H9 (cell line): Measurements from ENCODE around the gene VSIG8. TPM values are rescaled to one million over a fixed set of nuclear protein-coding genes. Genes with fewer than 3 reads are reported as not detected.

Experiments used
- DNase-seq: peaks from one replicate; pipeline ENCODE4 v3.0.0-alpha.2; 2017
- H2AFZ ChIP-seq: one replicate; pipeline ENCODE4 v1.6.1; 2013; ENCODE audit warnings: mild to moderate bottlenecking, low read length, control low read depth, moderate library complexity
- H2AK5ac ChIP-seq: 2 replicates; pipeline ENCODE4 v1.6.1; 2013; ENCODE audit warnings: low read length, control low read depth, mixed read lengths; ENCODE audit not compliant: insufficient read length
- H2BK120ac ChIP-seq: one replicate; pipeline ENCODE4 v1.6.1; 2013; ENCODE audit warnings: low read depth, mild to moderate bottlenecking, low read length, control low read depth, inconsistent platforms; ENCODE audit not compliant: poor library complexity, severe bottlenecking
- H2BK12ac ChIP-seq: 2 replicates; pipeline ENCODE4 v1.6.1; 2013; ENCODE audit warnings: low read length, control low read depth, mixed read lengths, low read depth; ENCODE audit not compliant: insufficient read length
- H2BK15ac ChIP-seq: 2 replicates; pipeline ENCODE4 v1.6.1; 2013; ENCODE audit warnings: low read depth, low read length, control low read depth
- H2BK20ac ChIP-seq: one replicate; pipeline ENCODE4 v1.6.1; 2013; ENCODE audit warnings: low read depth, mild to moderate bottlenecking, low read length, control low read depth, inconsistent platforms; ENCODE audit not compliant: poor library complexity, severe bottlenecking
- H2BK5ac ChIP-seq: 2 replicates; pipeline ENCODE4 v1.6.1; 2013; ENCODE audit warnings: low read length, control low read depth, mixed read lengths; ENCODE audit not compliant: insufficient read length
- H3K14ac ChIP-seq: 2 replicates; pipeline ENCODE4 v1.6.1; 2013; ENCODE audit warnings: low read length, control low read depth; ENCODE audit not compliant: insufficient read depth
- H3K18ac ChIP-seq: 2 replicates; pipeline ENCODE4 v1.6.1; 2013; ENCODE audit warnings: low read depth, mild to moderate bottlenecking, mixed read lengths, low read length, control low read depth; ENCODE audit not compliant: insufficient read length
- H3K23ac ChIP-seq: 2 replicates; pipeline ENCODE4 v1.6.1; 2013; ENCODE audit warnings: low read length, control low read depth, mixed read lengths, low read depth; ENCODE audit not compliant: insufficient read length
- H3K23me2 ChIP-seq: 2 replicates; pipeline ENCODE4 v1.6.1; 2013; ENCODE audit warnings: low read depth, mild to moderate bottlenecking, mixed read lengths, low read length, control low read depth; ENCODE audit not compliant: insufficient read length, poor library complexity, severe bottlenecking
- H3K27ac ChIP-seq: 2 replicates; pipeline ENCODE4 v1.5.1; 2013; ENCODE audit warnings: low read length, control low read depth, mixed read lengths, low read depth; ENCODE audit not compliant: insufficient read length
- H3K27me3 ChIP-seq: 2 replicates; pipeline ENCODE4 v1.6.1; 2013; ENCODE audit warnings: low read length, control low read depth, inconsistent platforms; ENCODE audit not compliant: insufficient read depth
- H3K4ac ChIP-seq: 2 replicates; pipeline ENCODE4 v1.6.1; 2013; ENCODE audit warnings: low read depth, mild to moderate bottlenecking, control low read depth, inconsistent platforms, low read length, moderate library complexity
- H3K4me1 ChIP-seq: 2 replicates; pipeline ENCODE4 v1.6.1; 2013; ENCODE audit warnings: low read length, control low read depth, inconsistent platforms; ENCODE audit not compliant: insufficient read depth
- H3K4me2 ChIP-seq: 2 replicates; pipeline ENCODE4 v1.6.1; 2013; ENCODE audit warnings: low read length, control low read depth, mixed read lengths; ENCODE audit not compliant: insufficient read length, insufficient read depth
- H3K56ac ChIP-seq: 2 replicates; pipeline ENCODE4 v1.6.1; 2013; ENCODE audit warnings: low read depth, mild to moderate bottlenecking, mixed read lengths, low read length, control low read depth; ENCODE audit not compliant: insufficient read length
- H3K79me1 ChIP-seq: 2 replicates; pipeline ENCODE4 v1.6.1; 2013; ENCODE audit warnings: low read depth, mild to moderate bottlenecking, moderate library complexity, low read length, control low read depth, inconsistent platforms; ENCODE audit not compliant: insufficient read depth, poor library complexity, severe bottlenecking
- H3K79me2 ChIP-seq: 2 replicates; pipeline ENCODE4 v1.6.1; 2013; ENCODE audit warnings: low read length, control low read depth, inconsistent platforms; ENCODE audit not compliant: insufficient read depth
- H3K9ac ChIP-seq: 2 replicates; pipeline ENCODE4 v1.6.1; 2013; ENCODE audit warnings: low read length, control low read depth, mixed read lengths; ENCODE audit not compliant: insufficient read length; ENCODE audit errors: extremely low read depth
- H3K9me3 ChIP-seq: one replicate; pipeline ENCODE4 v1.6.1; 2013; ENCODE audit warnings: low read depth, low read length, inconsistent platforms; ENCODE audit not compliant: control insufficient read depth
- H3T11ph ChIP-seq: one replicate; pipeline ENCODE4 v1.6.1; 2013; ENCODE audit warnings: mild to moderate bottlenecking, low read length, control low read depth, inconsistent platforms
- H4K20me1 ChIP-seq: one replicate; pipeline ENCODE4 v1.6.1; 2013; ENCODE audit not compliant: control insufficient read depth, insufficient read length, insufficient read depth
- H4K5ac ChIP-seq: 2 replicates; pipeline ENCODE4 v1.6.1; 2013; ENCODE audit warnings: low read depth, mild to moderate bottlenecking, mixed read lengths, low read length, control low read depth; ENCODE audit not compliant: insufficient read length
- H4K8ac ChIP-seq: replicated peaks from 2 replicates; pipeline ENCODE4 v1.6.1; 2013; ENCODE audit warnings: low read length, control low read depth, mixed read lengths, low read depth; ENCODE audit not compliant: insufficient read length
- H4K91ac ChIP-seq: 2 replicates; pipeline ENCODE4 v1.6.1; 2013; ENCODE audit warnings: low read depth, mild to moderate bottlenecking, moderate library complexity, mixed read lengths, low read length, control low read depth; ENCODE audit not compliant: insufficient read length
- H3K27ac Mint-ChIP-seq, 3 experiments: 2 replicates in 2 of 3; 3 replicates in 1 of 3; pipeline ENCODE4 v1.8.0; 2020 to 2021; ENCODE audit warnings: mixed read lengths in 3 of 3, mild to moderate bottlenecking in 1 of 3, moderate library complexity in 1 of 3
- H3K27me3 Mint-ChIP-seq: 2 replicates; pipeline ENCODE4 v1.8.0; 2021; ENCODE audit warnings: low read depth, mild to moderate bottlenecking, moderate library complexity, mixed read lengths
- H3K36me3 Mint-ChIP-seq, 3 experiments: 2 replicates in 2 of 3; 3 replicates in 1 of 3; pipeline ENCODE4 v1.8.0; 2020 to 2021; ENCODE audit warnings: low read depth in 3 of 3, mixed read lengths in 3 of 3; ENCODE audit not compliant: insufficient read depth in 1 of 3
- H3K4me1 Mint-ChIP-seq, 2 experiments: 2 replicates each; pipeline ENCODE4 v1.8.0; 2020; ENCODE audit warnings: mixed read lengths in 2 of 2
- H3K4me3 Mint-ChIP-seq, 2 experiments: 2 replicates in 1 of 2; 3 replicates in 1 of 2; pipeline ENCODE4 v1.8.0; 2020 to 2021; ENCODE audit warnings: mild to moderate bottlenecking in 2 of 2, mixed read lengths in 2 of 2, moderate library complexity in 1 of 2
- H3K9me3 Mint-ChIP-seq, 2 experiments: 2 replicates in 1 of 2; 3 replicates in 1 of 2; pipeline ENCODE4 v1.8.0; 2020; ENCODE audit warnings: mild to moderate bottlenecking in 2 of 2, mixed read lengths in 2 of 2, moderate library complexity in 1 of 2
- CTCF ChIP-seq: fragments of 200-600 bp; sonication (generic); conservative IDR thresholded peaks from 3 replicates; pipeline ENCODE4 v1.8.0; 2021; ENCODE audit warnings: antibody characterized with exemption, mild to moderate bottlenecking
- WGBS: extraction: QIAGEN DNeasy Blood & Tissue Kit; methylation state at CpG from one replicate; pipeline ENCODE4 v1.1.7; 2013; ENCODE audit warnings: missing lambda C conversion rate, low lambda C conversion rate, mixed read lengths; ENCODE audit not compliant: insufficient read length; ENCODE audit errors: extremely low coverage; 5-methylcytosine and 5-hydroxymethylcytosine counted together
- total RNA-seq: library from RNA; stranded (reverse); gene quantifications from 2 replicates; pipeline ENCODE4 v1.2.1, GENCODE V29; 2021

Gene VSIG8
- total RNA-seq, 1 experiment from 2014 or later = not detected

- Histone ChIP-seq H3K9ac (no peak overlapping the region), H2AFZ (no peak overlapping the region), H2AK5ac (no peak overlapping the region), H3K27me3 (no peaks in the 10 kb centered on the region), H3K4ac (no peak overlapping the region), H3K27ac (no peak overlapping the region), H3T11ph (no peak overlapping the region), H3K23ac (no peak overlapping the region), H3K4me1 (no peaks in the 10 kb centered on the region), H4K5ac (no peak overlapping the region), H3K79me2 (no peaks in the 10 kb centered on the region), H2BK12ac (no peak overlapping the region), H2BK15ac (no peak overlapping the region), H3K79me1 (no peaks in the 10 kb centered on the region), H2BK20ac (no peak overlapping the region), H3K4me2 (no peak overlapping the region), H3K18ac (no peak overlapping the region), H4K20me1 (no peaks in the 10 kb centered on the region), H3K56ac (no peak overlapping the region), H2BK5ac (no peak overlapping the region), H4K8ac (no peak overlapping the region), H3K14ac (no peak overlapping the region), H4K91ac (no peak overlapping the region), H2BK120ac (no peak overlapping the region), H3K9me3 (no peaks in the 10 kb centered on the region), H3K23me2 (no peaks in the 10 kb centered on the region)
- Mint-ChIP-seq H3K36me3 (no peaks in the 10 kb centered on the region), H3K4me3 (no peak overlapping the region), H3K27me3 (peaks cover 49% of the 10 kb centered on the region), H3K9me3 (no peaks in the 10 kb centered on the region), H3K27ac (no peak overlapping the region), H3K4me1 (peaks cover 13 to 16% of the 10 kb centered on the region in 2 experiments)
- no peak for TF ChIP-seq CTCF
- WGBS = no CpG with 5 or more reads among the region's 3 CpGs
- no peak for DNase-seq
Measured at GRCh38 chr1:159825564-159825963, 36.9 kb downstream of the VSIG8 start.
